ENCODE data around the gene BTN3A1. TPM values are rescaled to one million over a fixed set of nuclear protein-coding genes. Genes with fewer than 3 reads are reported as not detected.

BTN3A1 gene
- total and polyA plus RNA-seq, 2 of the 13 experiments (the other 11 are each of a cell fraction or from before 2014, with no cell fraction given): 13.3 to 14.0 TPM

GRCh38 chr6:26420688-26421171 lies 18.7 kb downstream of the BTN3A1 start (continued):
- no peak for TF ChIP-seq ARID4A (CRISPR knock-in tag; IDR thresholded peaks at IDR 0.05; ENCODE audit: borderline replicate concordance)
- TF ChIP-seq ZNF451 (CRISPR knock-in tag; IDR thresholded peaks at IDR 0.05): no peak
- TF ChIP-seq KDM4B (CRISPR knock-in tag; IDR thresholded peaks at IDR 0.05): no peak
- TF ChIP-seq FOXK2 (IDR thresholded peaks at IDR 0.05): no peak
- TF ChIP-seq CENPT (CRISPR knock-in tag; IDR thresholded peaks at IDR 0.05; ENCODE audit: low read depth): no peak
- TF ChIP-seq SALL2 (CRISPR knock-in tag; IDR thresholded peaks at IDR 0.05): no peak
- no peak for TF ChIP-seq YY1 (IDR thresholded peaks at IDR 0.05; ENCODE audit: insufficient read depth, insufficient replicate concordance, low read depth, low read length)
- peak; percentile 64 for TF ChIP-seq ZNF605 (CRISPR knock-in tag; IDR thresholded peaks at IDR 0.05)
- TF ChIP-seq FOXC1 (CRISPR knock-in tag; IDR thresholded peaks at IDR 0.05; ENCODE audit: borderline replicate concordance): no peak
- peak; percentile 24; the same call in 1 of the 2 replicates for TF ChIP-seq KDM2A (CRISPR knock-in tag; IDR thresholded peaks at IDR 0.05; ENCODE audit: borderline replicate concordance, low read depth)
- no peak for TF ChIP-seq ZNF552 (CRISPR knock-in tag; IDR thresholded peaks at IDR 0.05; ENCODE audit: borderline replicate concordance)
- TF ChIP-seq BCL6 (CRISPR knock-in tag; IDR thresholded peaks at IDR 0.05): no peak
- TF ChIP-seq ZBTB7B (CRISPR knock-in tag; IDR thresholded peaks at IDR 0.05): no peak
- no peak for TF ChIP-seq MLX (CRISPR knock-in tag; IDR thresholded peaks at IDR 0.05)
- no peak for TF ChIP-seq TCF7L2 (IDR thresholded peaks at IDR 0.05; ENCODE audit: low read depth, low read length)
- no peak for TF ChIP-seq REL (CRISPR knock-in tag; conservative IDR thresholded peaks at IDR 0.05)
- TF ChIP-seq ZFP36L2 (CRISPR knock-in tag; IDR thresholded peaks at IDR 0.05): no peak
- no peak for TF ChIP-seq SNAPC4 (CRISPR knock-in tag; IDR thresholded peaks at IDR 0.05)
- no peak for TF ChIP-seq MAFF (IDR thresholded peaks at IDR 0.05; ENCODE audit: low read depth, low read length)
- TF ChIP-seq RBAK (CRISPR knock-in tag; IDR thresholded peaks at IDR 0.05): no peak
- no peak for TF ChIP-seq ATF7 (IDR thresholded peaks at IDR 0.05)
- TF ChIP-seq ATF7 (CRISPR knock-in tag; IDR thresholded peaks at IDR 0.05): no peak
- no peak for TF ChIP-seq ZNF773 (CRISPR knock-in tag; IDR thresholded peaks at IDR 0.05; ENCODE audit: borderline replicate concordance)
- TF ChIP-seq ZKSCAN5 (CRISPR knock-in tag; IDR thresholded peaks at IDR 0.05): no peak
